ENCODE data around the gene SCN5A. TPM values are rescaled to one million over a fixed set of nuclear protein-coding genes. Genes with fewer than 3 reads are reported as not detected.

Gene SCN5A
- polyA plus RNA-seq, 1 experiment, result 0.74 TPM

DNA sequence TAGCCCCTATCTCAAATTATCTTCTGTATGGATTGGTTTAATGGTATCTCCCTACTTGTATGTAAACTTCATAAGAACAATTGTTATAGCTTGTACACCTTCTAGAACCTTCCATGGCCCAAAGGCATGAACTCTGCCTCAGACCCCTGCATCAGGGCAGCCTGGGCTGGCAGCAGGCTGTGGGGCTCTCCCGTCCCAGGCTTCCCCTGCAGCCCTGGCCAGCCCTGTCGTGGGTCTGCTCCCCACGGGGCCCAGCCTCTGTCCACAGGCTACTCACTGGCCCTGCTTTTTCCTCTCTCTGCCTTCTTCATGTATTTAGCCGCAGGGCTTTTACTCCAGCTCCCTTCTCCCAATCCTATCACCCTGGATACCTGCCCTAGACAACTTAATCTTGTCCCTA, 4.4 kb downstream of the SCN5A start:
- Histone ChIP-seq H3K36me3 (ENCODE audit: control insufficient read depth, insufficient read depth, low read length) (no peaks in the 10 kb centered on the region), H3K4me3 (ENCODE audit: low read depth, low read length) (no peak overlapping the region), H3K27me3 (ENCODE audit: control insufficient read depth, insufficient read depth, low read length) (peaks cover 14% of the 10 kb centered on the region)
- TF ChIP-seq CTCF (IDR thresholded peaks at IDR 0.05; ENCODE audit: insufficient read depth, low read depth, low read length), result no peak
- POLR2A ChIA-PET, result no interaction called here
- CTCF ChIA-PET, result interaction anchor here (1.5 to 5.8 kb wide), 2 partner anchors 10 to 196 kb away, joined by 3 to 49 read pairs; no protein-coding TSS in a partner anchor
- DNase-seq (ENCODE audit: low read depth), result no peak

- H3K36me3 ChIP-seq (ENCODE audit: control insufficient read depth, insufficient read depth, low read length), result no peaks in the 10 kb centered on the region
- ChIA-PET CTCF (interaction anchor here (1.5 to 5.8 kb wide), 2 partner anchors 10 to 197 kb away, joined by 3 to 49 read pairs; no protein-coding TSS in a partner anchor), POLR2A (no interaction called here)
- no peak for TF ChIP-seq CTCF (IDR thresholded peaks at IDR 0.05; ENCODE audit: insufficient read depth, low read depth, low read length)
- DNase-seq (ENCODE audit: low read depth), result no peak
- no peak overlapping the region for H3K4me3 ChIP-seq (ENCODE audit: low read depth, low read length)
- H3K27me3 ChIP-seq (ENCODE audit: control insufficient read depth, insufficient read depth, low read length), result peaks cover 13% of the 10 kb centered on the region
Measured at GRCh38 chr3:38644662-38645053, 4.8 kb downstream of the SCN5A start.

GRCh38 chr3:38644016-38644661, 5.3 kb downstream of the SCN5A start:
- H3K36me3 ChIP-seq (ENCODE audit: control insufficient read depth, insufficient read depth, low read length), result no peaks in the 10 kb centered on the region
- no peak for DNase-seq (ENCODE audit: low read depth)
- CTCF ChIA-PET, result interaction anchor here (1.2 to 5.8 kb wide), 3 partner anchors 9 to 197 kb away, joined by 3 to 49 read pairs (median 3); no protein-coding TSS in a partner anchor
- no peak for TF ChIP-seq CTCF (IDR thresholded peaks at IDR 0.05; ENCODE audit: insufficient read depth, low read depth, low read length)
- peaks cover 13% of the 10 kb centered on the region for H3K27me3 ChIP-seq (ENCODE audit: control insufficient read depth, insufficient read depth, low read length)
- H3K4me3 ChIP-seq (ENCODE audit: low read depth, low read length), result no peak overlapping the region
- POLR2A ChIA-PET, result no interaction called here

DNA sequence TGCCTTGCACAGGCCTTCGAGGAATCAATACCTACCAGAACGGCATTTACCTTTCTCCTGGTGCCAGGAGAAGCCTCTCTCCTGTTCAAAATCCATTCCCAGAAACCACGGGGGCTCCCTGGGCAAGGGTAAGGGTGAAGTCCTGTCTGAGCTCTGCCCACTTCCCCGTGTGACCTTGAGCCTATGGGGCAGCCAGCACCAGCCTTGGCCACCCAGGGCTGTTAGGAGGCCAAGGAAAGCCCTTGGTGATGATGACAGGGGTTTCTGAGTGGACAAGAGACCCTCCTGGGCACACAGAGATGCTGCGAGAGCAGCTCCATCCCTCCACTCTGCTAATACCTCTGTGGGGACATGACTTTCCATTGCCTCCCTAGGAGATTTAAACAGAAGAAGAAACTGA, 5.9 kb downstream of the SCN5A start:
- POLR2A ChIA-PET, result no interaction called here
- DNase-seq (ENCODE audit: low read depth), result no peak
- Histone ChIP-seq H3K4me3 (ENCODE audit: low read depth, low read length) (no peak overlapping the region), H3K27me3 (ENCODE audit: control insufficient read depth, insufficient read depth, low read length) (peaks cover 12% of the 10 kb centered on the region), H3K36me3 (ENCODE audit: control insufficient read depth, insufficient read depth, low read length) (no peaks in the 10 kb centered on the region)
- no peak for TF ChIP-seq CTCF (IDR thresholded peaks at IDR 0.05; ENCODE audit: insufficient read depth, low read depth, low read length)
- CTCF ChIA-PET, result interaction anchor here (1.2 to 5.8 kb wide), 4 partner anchors 8 to 198 kb away, joined by 3 to 49 read pairs (median 14); no protein-coding TSS in a partner anchor

- H3K36me3 ChIP-seq (ENCODE audit: control insufficient read depth, insufficient read depth, low read length), result no peaks in the 10 kb centered on the region
- DNase-seq (ENCODE audit: low read depth), result no peak
- no peak for TF ChIP-seq CTCF (IDR thresholded peaks at IDR 0.05; ENCODE audit: insufficient read depth, low read depth, low read length)
- POLR2A ChIA-PET, result no interaction called here
- H3K4me3 ChIP-seq (ENCODE audit: low read depth, low read length), result no peak overlapping the region
- CTCF ChIA-PET, result interaction anchor here (1.2 to 3.5 kb wide), 2 partner anchors 8 to 194 kb away, joined by 3 to 25 read pairs; no protein-coding TSS in a partner anchor
- peaks cover 7% of the 10 kb centered on the region for H3K27me3 ChIP-seq (ENCODE audit: control insufficient read depth, insufficient read depth, low read length)
Measured at GRCh38 chr3:38643090-38643489, 6.4 kb downstream of the SCN5A start.
